Neural crest cell (in vitro differentiated cells): Measurements from ENCODE around the gene HOXA9. TPM values are rescaled to one million over a fixed set of nuclear protein-coding genes. Genes with fewer than 3 reads are reported as not detected.
A peak's percentile ranks its signal among the peaks of the same experiment; 100 is the strongest.

Source experiments
- DNase-seq: peaks from one replicate; pipeline ENCODE4 v3.0.0; 2021; ENCODE audit warnings: low read depth, mixed read lengths, low spot score
- H3K27ac Mint-ChIP-seq: one replicate; pipeline ENCODE4 v1.8.0; 2021; ENCODE audit warnings: mild to moderate bottlenecking, mixed read lengths; ENCODE audit not compliant: unreplicated experiment
- H3K27me3 Mint-ChIP-seq: 2 replicates; pipeline ENCODE4 v1.8.0; 2021; ENCODE audit warnings: low read depth, mild to moderate bottlenecking, mixed read lengths
- H3K36me3 Mint-ChIP-seq: 2 replicates; pipeline ENCODE4 v1.8.0; 2021; ENCODE audit warnings: low read depth, mild to moderate bottlenecking, mixed read lengths
- H3K4me1 Mint-ChIP-seq: 2 replicates; pipeline ENCODE4 v1.8.0; 2021; ENCODE audit warnings: mixed read lengths
- H3K4me3 Mint-ChIP-seq: one replicate; pipeline ENCODE4 v1.8.0; 2021; ENCODE audit warnings: mild to moderate bottlenecking, mixed read lengths
- H3K9me3 Mint-ChIP-seq: 2 replicates; pipeline ENCODE4 v1.8.0; 2021; ENCODE audit warnings: mixed read lengths
- CTCF ChIP-seq: fragments of 200-600 bp; sonication (generic); conservative IDR thresholded peaks from 2 replicates; pipeline ENCODE4 v1.5.0; 2021; ENCODE audit warnings: antibody characterized with exemption, mild to moderate bottlenecking
- total RNA-seq: library from RNA; stranded (reverse); gene quantifications from 2 replicates; pipeline ENCODE4 v1.2.1, GENCODE V29; 2021

Gene HOXA9
- total RNA-seq, 1 donor from 2014 or later, result 9.0 TPM

- H3K27me3 Mint-ChIP-seq, result peaks cover 100% of the 10 kb centered on the region
- H3K4me1 Mint-ChIP-seq, result peaks cover 5% of the 10 kb centered on the region
- no peak for TF ChIP-seq CTCF
- no peak overlapping the region for H3K4me3 Mint-ChIP-seq
- H3K36me3 Mint-ChIP-seq, result peaks cover 8% of the 10 kb centered on the region
- no peak overlapping the region for H3K27ac Mint-ChIP-seq
- DNase-seq, result no peak
- H3K9me3 Mint-ChIP-seq, result no peaks in the 10 kb centered on the region
Observed at GRCh38 chr7:27180431-27181420, 15.4 kb upstream of the HOXA9 start.

- TF ChIP-seq CTCF, result peak; percentile 96
- Mint-ChIP-seq H3K36me3 (peaks cover 5% of the 10 kb centered on the region), H3K27ac (no peak overlapping the region), H3K4me1 (peaks cover 1% of the 10 kb centered on the region), H3K27me3 (peaks cover 100% of the 10 kb centered on the region), H3K9me3 (no peaks in the 10 kb centered on the region), H3K4me3 (peak overlapping the region; percentile 6)
- peak; percentile 75 for DNase-seq
Observed at GRCh38 chr7:27179503-27180430, 14.4 kb upstream of the HOXA9 start.

- DNase-seq, result no peak
- peaks cover 100% of the 10 kb centered on the region for H3K27me3 Mint-ChIP-seq
- no peaks in the 10 kb centered on the region for H3K9me3 Mint-ChIP-seq
- no peak overlapping the region for H3K27ac Mint-ChIP-seq
- TF ChIP-seq CTCF, result no peak
- H3K36me3 Mint-ChIP-seq, result peaks cover 3% of the 10 kb centered on the region
- peak overlapping the region; percentile 38 for H3K4me3 Mint-ChIP-seq
- H3K4me1 Mint-ChIP-seq, result no peaks in the 10 kb centered on the region
Observed at GRCh38 chr7:27179030-27179429, 13.7 kb upstream of the HOXA9 start.

DNA sequence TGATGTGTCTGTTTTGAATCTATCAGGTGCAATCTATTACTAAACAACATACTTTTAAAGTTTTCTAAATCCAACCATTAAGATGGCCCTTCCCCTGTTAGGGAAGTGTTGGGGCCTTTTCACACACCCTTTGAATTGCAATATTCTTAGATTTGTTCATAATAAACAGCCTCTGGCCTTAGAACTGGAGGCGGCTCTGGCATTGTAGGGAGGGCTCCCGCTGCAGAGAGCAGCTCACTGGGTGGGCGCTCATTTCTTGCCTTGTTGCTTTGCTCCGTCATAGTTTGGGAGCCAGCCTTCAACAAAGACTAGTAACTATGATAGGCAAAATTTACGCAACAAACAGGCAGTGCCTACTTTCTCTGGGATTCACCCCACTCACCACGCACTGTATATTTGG, 13.0 kb upstream of the HOXA9 start:
- Mint-ChIP-seq H3K36me3 (peaks cover 3% of the 10 kb centered on the region), H3K4me3 (no peak overlapping the region), H3K4me1 (no peaks in the 10 kb centered on the region), H3K9me3 (no peaks in the 10 kb centered on the region), H3K27ac (no peak overlapping the region), H3K27me3 (peaks cover 95% of the 10 kb centered on the region)
- no peak for TF ChIP-seq CTCF
- no peak for DNase-seq

DNA sequence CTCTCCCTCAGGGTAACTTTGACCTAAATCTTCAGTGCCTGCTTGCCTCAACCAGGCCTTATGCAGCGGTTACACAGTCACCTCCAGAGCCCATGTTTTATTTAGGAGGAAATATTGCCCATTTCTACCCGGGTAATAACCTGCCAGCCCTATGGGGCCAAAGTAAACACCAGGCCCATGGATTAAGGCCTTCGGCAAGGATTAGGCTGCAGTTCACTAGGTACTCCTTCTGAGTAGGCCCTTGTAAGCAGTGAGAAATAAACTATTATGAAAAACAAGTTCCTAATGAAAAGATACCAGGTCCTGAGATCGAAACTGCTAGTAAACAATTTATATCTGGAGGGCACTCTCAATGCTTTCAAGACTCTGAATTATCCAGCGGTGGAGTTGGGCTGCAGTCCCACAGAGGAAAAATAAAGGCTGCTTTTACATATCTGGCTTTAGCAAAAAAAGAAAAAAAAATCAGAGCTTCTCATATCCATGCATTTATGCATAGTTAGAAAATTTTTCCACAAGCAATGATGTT, 12.5 kb upstream of the HOXA9 start:
- H3K27ac Mint-ChIP-seq, result no peak overlapping the region
- peaks cover 3% of the 10 kb centered on the region for H3K36me3 Mint-ChIP-seq
- no peak for DNase-seq
- peak overlapping the region; percentile 17 for H3K4me3 Mint-ChIP-seq
- H3K4me1 Mint-ChIP-seq, result no peaks in the 10 kb centered on the region
- no peak for TF ChIP-seq CTCF
- no peaks in the 10 kb centered on the region for H3K9me3 Mint-ChIP-seq
- peaks cover 94% of the 10 kb centered on the region for H3K27me3 Mint-ChIP-seq
